Measurements from ENCODE around the gene RPS6KA6.
A peak's percentile ranks its signal among the peaks of the same experiment; 100 is the strongest.
"Not testable (repeated sequence)": the region's sequence is repeated elsewhere in the genome, so short reads cannot be mapped to it uniquely, and the experiment has no call there.

The RPS6KA6 gene

DNA sequence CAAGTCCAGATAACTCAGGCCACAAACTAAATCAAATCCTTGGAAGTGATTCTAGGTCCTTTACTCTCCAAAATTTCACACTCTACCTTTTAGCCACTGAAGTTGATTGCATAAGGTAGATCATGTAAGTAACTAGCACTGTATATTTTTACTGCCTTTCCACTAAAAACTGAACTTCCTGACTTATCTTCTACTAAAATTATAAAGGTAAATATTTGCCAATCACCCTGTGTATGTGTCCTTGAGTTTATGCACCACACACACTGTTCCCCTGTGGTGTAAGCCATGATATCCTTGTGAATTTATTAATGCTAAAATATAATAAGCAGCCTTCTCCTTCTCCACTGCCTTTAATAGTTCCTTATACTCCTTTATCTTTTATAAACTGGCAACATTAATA, 25.6 kb downstream of the RPS6KA6 start:
- no peak for DNase-seq (ENCODE audit: low spot score)

GRCh38 chrX:84161641-84162040, 26.4 kb downstream of the RPS6KA6 start:
- no peak for DNase-seq (ENCODE audit: low spot score)

- no peak for DNase-seq (ENCODE audit: low spot score)
Measured at GRCh38 chrX:84160736-84161135, 27.3 kb downstream of the RPS6KA6 start.

DNA sequence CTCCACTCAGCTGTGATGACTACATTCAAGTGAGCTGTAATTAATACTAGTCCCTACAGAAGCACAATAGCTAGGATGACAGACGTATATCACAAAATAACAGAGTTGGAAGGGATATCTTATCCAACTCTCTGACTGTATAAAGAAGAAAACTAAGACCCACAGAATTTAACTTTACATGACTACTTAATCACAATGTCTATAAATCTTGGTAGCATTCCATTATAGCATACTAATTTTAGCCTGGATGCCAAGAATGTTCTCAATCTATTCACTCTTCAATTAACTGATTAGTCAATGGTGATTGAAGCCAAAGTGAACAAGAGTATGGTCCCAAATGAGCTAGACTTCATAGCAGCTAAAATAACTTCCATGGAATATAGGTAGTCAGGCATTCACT, 31.2 kb downstream of the RPS6KA6 start:
- no peak for DNase-seq (ENCODE audit: low spot score)

DNA sequence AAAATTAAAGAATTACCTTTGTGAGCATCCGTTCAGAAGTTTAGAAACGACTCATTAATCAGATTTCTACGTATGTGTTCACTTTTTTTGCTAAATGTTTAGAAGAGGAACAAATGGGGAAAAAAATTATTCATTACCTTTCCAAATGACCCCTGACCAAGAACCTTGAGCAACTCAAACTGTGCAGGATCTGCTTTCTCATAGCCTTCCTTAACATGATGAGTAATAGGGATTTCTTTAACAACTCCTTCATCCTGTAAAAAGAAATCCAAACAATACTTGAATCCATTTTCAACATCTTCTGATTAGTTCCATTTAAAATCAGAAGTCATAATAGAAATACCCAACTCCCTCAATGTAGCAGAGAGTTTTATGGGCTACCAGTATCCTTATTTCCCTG, 32.1 kb downstream of the RPS6KA6 start:
- no peak for DNase-seq (ENCODE audit: low spot score)

DNA sequence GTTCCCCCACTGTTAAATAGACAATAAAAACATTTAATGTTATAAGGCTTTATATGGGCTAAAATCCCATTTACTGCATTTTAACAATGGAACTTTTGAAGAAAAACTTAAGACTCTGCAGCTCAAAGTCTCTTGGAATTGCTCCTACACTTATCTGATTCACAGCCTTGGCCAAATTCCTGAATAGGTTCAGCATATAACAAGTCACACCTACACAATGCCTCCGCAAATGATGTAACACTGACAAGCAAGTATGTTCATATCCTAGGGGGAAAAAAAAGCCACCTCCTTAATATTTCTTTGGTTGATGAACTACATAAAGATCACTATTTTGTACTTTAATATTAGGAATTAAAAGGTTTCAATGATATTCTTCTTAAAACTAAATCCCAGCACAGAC, 34.5 kb downstream of the RPS6KA6 start:
- no peak for DNase-seq (ENCODE audit: low spot score)

DNA sequence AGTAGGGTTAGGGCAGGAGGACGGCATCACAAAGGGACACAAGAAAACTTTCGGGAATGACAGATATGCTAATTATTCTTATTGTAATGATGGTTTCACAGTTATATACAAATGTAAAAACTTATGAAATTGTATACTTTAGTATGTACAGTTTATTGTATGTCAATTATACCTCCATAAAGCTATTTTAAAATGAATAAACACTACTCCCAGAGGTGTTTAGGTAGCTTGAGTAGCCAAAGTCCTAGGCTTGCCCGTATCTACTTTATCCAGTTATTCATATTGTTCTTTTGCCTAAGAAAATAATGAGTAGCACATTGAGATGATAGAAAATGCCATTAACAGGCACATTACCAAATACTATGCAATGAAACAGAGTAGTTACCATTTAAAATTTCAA, 43.0 kb downstream of the RPS6KA6 start:
- DNase-seq (ENCODE audit: low spot score) = no peak

GRCh38 chrX:84144281-84144680, 43.7 kb downstream of the RPS6KA6 start:
- no peak for DNase-seq (ENCODE audit: low spot score)

GRCh38 chrX:84133023-84133422, 55.0 kb downstream of the RPS6KA6 start:
- no peak for DNase-seq (ENCODE audit: low spot score)

- no peak for DNase-seq (ENCODE audit: low spot score)
Measured at GRCh38 chrX:84123585-84123984, 64.4 kb downstream of the RPS6KA6 start.

- no peak for DNase-seq (ENCODE audit: low spot score)
Measured at GRCh38 chrX:84118769-84119168, 69.2 kb downstream of the RPS6KA6 start.

DNA sequence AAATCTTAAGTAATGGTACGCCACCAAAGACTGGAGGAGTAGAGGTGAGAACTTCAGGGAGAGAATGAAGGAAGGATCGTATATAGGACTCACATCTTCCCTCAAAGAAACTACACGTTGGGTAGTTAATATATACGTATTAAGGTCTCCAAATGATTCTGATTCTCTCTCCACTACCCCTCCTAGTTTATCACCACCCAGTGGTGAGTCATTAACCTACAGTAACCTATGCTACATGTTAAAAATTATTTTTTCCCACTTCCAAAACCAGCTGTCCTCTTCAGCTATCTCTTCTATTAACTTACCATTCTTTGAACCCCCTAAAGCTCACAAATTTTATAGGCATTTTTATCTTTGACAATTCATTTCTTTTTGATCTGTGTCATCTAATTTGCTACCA, 69.7 kb downstream of the RPS6KA6 start:
- no peak for DNase-seq (ENCODE audit: low spot score)

- no peak for DNase-seq (ENCODE audit: low spot score)
Measured at GRCh38 chrX:84108584-84108983, 79.4 kb downstream of the RPS6KA6 start.

DNA sequence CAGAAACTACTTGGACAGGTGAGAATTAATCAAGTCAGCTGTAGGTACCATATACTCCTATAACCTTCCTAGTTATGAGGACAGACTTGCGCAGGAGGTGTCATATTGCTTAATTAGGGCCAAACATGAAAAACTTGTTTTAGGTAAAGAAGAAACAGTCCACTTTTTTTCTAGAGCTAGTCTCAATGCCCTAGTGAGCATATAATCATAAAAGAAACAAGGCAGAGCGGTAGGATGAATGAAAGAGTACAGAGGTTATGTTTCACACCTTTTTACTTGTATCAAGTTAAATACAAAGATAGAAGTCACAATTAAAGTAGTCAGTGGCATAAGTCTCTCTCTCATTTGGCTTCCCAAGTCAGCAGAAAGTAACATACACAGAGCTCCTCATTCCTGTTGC, 88.9 kb downstream of the RPS6KA6 start:
- no peak for DNase-seq (ENCODE audit: low spot score)

GRCh38 chrX:84079479-84080197, 108.4 kb downstream of the RPS6KA6 start:
- DNase-seq (ENCODE audit: low spot score) = not testable (repeated sequence)

GRCh38 chrX:84078991-84079390, 109.0 kb downstream of the RPS6KA6 start:
- DNase-seq (ENCODE audit: low spot score) = no peak

DNA sequence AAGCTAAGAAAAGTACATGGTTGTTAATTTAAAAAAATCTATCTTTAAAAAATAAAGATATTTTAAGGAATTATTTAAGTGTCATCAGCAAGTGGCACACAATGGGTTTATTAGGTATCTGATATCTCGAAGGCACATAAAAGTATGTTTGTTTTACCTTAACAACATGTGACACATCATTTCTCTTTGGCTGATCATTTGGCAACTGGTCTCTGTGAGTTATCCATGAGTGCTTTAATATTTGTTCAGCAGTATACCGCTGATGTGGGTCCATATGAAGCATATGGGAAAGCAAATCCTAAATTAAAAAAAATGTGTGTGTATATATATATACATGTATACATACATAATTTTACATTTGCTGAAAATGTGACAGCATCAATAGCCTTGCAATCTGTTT, 123.2 kb downstream of the RPS6KA6 start:
- DNase-seq (ENCODE audit: low spot score) = no peak

DNA sequence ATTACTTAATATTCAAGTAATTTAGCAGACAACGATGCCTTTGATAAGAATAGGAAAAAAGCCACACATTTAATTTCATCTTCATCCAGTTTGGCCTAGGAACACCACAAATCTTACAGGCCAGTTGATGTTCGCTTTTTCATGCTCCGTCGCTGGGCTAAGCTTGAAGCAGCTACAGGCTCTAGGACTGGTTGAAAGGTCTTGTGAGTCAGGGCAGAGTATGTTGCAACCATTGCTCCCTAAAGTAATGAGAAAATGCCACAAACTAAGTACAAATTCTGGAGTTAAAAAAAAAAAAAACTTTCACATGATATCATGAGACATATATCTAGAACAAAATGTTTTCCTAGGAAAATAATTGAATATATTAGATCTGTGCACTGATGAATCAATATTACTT, 123.8 kb downstream of the RPS6KA6 start:
- DNase-seq (ENCODE audit: low spot score) = no peak

DNA sequence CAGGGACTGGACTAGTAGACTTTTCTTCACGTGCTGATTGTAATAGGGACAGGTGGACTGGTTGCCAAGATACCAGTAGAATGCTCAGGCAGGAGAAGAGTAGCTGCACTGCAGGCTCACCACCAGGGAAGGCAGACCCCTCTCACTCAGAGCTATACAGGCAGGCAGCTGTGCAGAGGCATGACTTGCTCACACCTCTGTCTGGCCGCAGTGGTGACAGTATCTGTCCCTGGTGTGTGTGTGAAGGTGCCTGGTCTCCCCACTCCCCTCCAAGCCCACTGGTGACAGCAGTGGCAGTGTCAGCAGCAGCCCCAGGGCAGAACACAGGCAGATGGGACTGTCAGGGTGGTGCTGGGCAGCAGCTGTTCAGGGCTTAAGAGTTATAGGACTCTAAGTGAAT, 140.7 kb downstream of the RPS6KA6 start:
- no peak for DNase-seq (ENCODE audit: low spot score)

GRCh38 chrX:84046403-84046984, 141.5 kb downstream of the RPS6KA6 start:
- peak; percentile 2 for DNase-seq (ENCODE audit: low spot score)

GRCh38 chrX:84044051-84044450, 143.9 kb downstream of the RPS6KA6 start:
- DNase-seq (ENCODE audit: low spot score) = no peak

All from hepatic stellate cell (primary cell).